GM13977 (cell line): ENCODE data around the gene SUGP2.

ENCODE experiments used
- DNase-seq: peaks from one replicate; pipeline ENCODE4 v3.0.0; 2012; ENCODE audit warnings: low spot score
- in situ Hi-C: fragments of 300-500 bp; cut with MboI; formaldehyde crosslinking; loops from one replicate; pipeline ENCODE4 v1.12.0; 2022; ENCODE audit warnings: low sequenced_read_pairs, low pct_unique_long_range_greater_than_20kb, mixed read lengths, inconsistent platforms; ENCODE audit not compliant: unreplicated experiment
- TF ChIP-seq, protein P1 (sequence below): IDR thresholded peaks from 2 replicates; pipeline ENCODE4 v1.5.1; 2012; ENCODE audit warnings: mild to moderate bottlenecking, control low read depth; ENCODE audit not compliant: insufficient read depth; ENCODE audit errors: extremely low read depth, missing control alignments

Gene SUGP2

DNA sequence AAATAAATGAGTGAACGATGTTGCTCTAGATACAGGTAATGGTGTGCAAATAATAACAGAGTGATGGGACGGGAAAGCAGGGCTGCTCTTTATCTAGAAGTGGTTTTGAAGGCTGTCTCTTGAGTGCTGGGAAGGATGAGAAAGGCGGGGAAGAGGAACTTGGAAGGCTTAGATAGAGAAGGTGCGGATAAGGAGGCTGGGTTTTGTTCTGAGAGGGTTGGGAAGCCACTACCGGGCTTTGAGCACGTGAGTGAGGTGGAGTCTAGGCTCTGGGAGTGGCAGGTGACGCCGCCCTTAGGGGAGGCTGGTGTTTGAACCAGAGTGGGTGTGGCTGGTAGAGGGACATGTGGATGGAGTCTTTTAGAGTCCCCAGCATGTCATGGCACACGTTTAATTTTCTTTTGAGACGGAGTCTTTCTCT is 897 bp upstream of the SUGP2 start:
- TF ChIP-seq, protein P1, sequence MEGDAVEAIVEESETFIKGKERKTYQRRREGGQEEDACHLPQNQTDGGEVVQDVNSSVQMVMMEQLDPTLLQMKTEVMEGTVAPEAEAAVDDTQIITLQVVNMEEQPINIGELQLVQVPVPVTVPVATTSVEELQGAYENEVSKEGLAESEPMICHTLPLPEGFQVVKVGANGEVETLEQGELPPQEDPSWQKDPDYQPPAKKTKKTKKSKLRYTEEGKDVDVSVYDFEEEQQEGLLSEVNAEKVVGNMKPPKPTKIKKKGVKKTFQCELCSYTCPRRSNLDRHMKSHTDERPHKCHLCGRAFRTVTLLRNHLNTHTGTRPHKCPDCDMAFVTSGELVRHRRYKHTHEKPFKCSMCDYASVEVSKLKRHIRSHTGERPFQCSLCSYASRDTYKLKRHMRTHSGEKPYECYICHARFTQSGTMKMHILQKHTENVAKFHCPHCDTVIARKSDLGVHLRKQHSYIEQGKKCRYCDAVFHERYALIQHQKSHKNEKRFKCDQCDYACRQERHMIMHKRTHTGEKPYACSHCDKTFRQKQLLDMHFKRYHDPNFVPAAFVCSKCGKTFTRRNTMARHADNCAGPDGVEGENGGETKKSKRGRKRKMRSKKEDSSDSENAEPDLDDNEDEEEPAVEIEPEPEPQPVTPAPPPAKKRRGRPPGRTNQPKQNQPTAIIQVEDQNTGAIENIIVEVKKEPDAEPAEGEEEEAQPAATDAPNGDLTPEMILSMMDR = no peak
- in situ Hi-C loops = no loop called here
- DNase-seq = peak; percentile 84

DNA sequence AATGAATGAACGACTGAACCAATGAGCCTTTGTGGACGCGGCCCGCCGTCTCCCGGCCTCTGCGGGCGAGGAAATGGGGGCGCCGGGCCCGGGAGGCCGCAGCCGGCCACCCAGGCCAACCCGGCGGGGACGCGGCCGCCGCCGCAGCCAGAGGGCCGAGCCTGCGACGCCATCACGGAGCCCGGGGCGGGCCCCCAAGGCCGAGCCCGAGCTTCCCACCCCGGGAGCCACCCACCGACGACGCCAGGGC is 216 bp downstream of the SUGP2 start:
- DNase-seq = no peak
- TF ChIP-seq, protein P1 = no peak
- in situ Hi-C loops = no loop called here

DNA sequence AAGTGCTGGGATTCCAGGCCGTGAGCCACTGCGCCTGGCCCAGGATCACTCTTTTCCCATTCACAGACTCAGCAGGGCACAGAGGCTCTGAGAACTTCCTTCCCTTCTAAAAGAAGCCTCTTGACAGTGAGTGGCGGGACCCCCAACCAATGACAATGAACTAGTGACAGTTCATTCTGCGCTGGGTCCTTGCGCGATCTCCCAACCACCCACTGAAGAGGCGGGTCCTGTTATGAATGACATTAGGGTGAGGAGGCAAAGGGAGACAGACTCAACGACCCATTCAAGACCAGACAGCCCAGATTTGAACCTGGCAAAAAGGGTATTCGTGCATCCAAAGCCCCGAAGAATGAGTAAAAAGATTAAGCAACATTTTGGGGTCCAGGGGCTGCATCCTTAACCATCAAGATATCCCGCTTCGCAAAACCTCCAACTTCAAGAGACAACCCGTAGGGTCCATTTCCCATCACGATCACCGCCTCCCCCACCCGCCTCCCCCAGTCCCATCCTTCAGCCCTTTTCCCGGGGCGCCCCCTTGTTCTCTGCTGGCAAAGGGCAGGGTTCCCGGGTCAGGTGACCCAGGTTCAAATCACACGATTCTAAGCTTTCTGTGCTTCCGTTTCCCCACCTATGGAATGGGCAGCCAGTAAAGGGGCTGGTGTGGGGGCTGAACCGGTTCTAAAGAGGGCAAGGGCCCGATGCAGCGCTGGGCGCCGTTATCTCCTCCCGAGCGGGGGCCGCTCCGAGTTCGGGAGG is 719 bp downstream of the SUGP2 start:
- in situ Hi-C loops = no loop called here
- peak; percentile 97 for DNase-seq
- TF ChIP-seq, protein P1 = no peak

DNA sequence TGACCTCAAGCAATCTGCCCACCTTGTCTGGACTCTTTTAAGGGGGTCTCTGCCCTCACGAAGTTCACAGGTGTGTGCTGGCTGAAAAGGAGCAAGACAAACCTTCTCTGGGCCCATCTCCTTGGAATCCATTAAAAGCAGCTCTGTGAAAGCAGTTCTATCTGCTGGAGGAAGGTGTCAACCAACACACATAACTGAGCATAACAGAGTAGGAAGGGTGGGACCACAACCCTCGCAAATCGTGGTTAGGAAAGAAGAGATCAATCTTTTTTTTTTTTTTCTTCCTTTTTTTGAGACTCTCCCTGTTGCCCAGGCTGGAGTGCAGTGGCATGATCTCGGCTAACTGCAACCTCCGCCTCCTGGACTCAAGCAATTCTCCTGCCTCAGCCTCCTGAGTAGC is 1.4 kb downstream of the SUGP2 start:
- TF ChIP-seq, protein P1 = no peak
- no peak for DNase-seq
- in situ Hi-C loops = no loop called here

DNA sequence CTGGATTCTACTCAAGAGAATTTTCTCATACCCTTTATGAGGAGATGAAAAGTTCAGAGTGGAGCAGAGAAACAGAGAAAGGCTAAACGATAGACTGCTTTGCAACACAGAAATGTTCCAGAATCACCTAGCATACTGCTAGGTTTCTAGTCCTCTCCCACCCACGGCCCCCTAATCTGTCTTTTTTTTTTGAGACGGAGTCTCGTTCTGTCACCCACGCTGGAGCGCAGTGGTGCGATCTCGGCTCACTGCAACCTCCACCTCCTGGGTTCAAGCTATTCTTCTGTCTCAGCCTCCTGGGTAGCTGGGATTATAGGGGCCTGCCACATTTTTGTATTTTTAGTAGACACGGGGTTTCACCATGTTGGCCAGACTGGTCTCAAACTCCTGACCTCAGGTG is 4.8 kb downstream of the SUGP2 start:
- TF ChIP-seq, protein P1 = no peak
- in situ Hi-C loops = no loop called here
- DNase-seq = no peak

DNA sequence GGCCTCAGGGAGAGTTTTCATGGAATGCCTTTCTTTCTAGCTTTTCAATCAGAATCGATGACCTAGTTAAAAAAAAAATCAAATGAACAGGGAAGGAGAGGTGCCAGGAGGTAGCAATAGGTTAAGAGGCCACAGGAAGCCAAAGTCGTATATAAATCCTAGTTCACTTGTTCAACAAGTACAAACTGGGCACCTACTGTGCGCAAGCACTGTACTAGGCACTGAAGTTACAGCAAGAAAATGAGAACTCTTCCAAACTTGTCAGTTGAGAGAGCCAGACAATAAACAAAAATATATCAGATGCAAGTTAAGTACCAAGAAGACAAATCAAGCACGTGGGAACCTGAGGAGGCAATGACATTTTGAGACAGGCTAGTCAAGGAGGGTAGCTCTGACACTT is 6.1 kb downstream of the SUGP2 start:
- in situ Hi-C loops = no loop called here
- no peak for DNase-seq
- TF ChIP-seq, protein P1 = no peak
